Activated T-cell treated with anti-CD3 and anti-CD28 coated beads, Interleukin-2, amount 50 U/mL, for 24 hours (primary cell): Measurements from ENCODE around the gene SF3B6.
A peak's percentile ranks its signal among the peaks of the same experiment; 100 is the strongest.
"Not testable (repeated sequence)": the region's sequence is repeated elsewhere in the genome, so short reads cannot be mapped to it uniquely, and the experiment has no call there.

Experiments
- DNase-seq: peaks from one replicate; pipeline ENCODE4 v3.0.0-alpha.2; 2020
- H3K27ac Mint-ChIP-seq: 2 replicates; pipeline ENCODE4 v1.8.0; 2020; ENCODE audit warnings: mild to moderate bottlenecking, mixed read lengths
- H3K27me3 Mint-ChIP-seq: 2 replicates; pipeline ENCODE4 v1.8.0; 2020; ENCODE audit warnings: mixed read lengths
- H3K36me3 Mint-ChIP-seq: 2 replicates; pipeline ENCODE4 v1.8.0; 2020; ENCODE audit warnings: low read depth, mixed read lengths
- H3K4me1 Mint-ChIP-seq: 2 replicates; pipeline ENCODE4 v1.8.0; 2020; ENCODE audit warnings: low read depth, mixed read lengths
- H3K4me3 Mint-ChIP-seq: 2 replicates; pipeline ENCODE4 v1.8.0; 2020; ENCODE audit warnings: mild to moderate bottlenecking, moderate library complexity, mixed read lengths
- H3K9me3 Mint-ChIP-seq: 2 replicates; pipeline ENCODE4 v1.8.0; 2020; ENCODE audit warnings: mixed read lengths

SF3B6 gene

GRCh38 chr2:24105816-24106215 lies 29.7 kb upstream of the SF3B6 start:
- H3K4me3 Mint-ChIP-seq = no peak overlapping the region
- no peak for DNase-seq
- H3K9me3 Mint-ChIP-seq = peaks cover 29% of the 10 kb centered on the region
- peaks cover 2% of the 10 kb centered on the region for H3K4me1 Mint-ChIP-seq
- no peaks in the 10 kb centered on the region for H3K27me3 Mint-ChIP-seq
- H3K27ac Mint-ChIP-seq = no peak overlapping the region
- peaks cover 13% of the 10 kb centered on the region for H3K36me3 Mint-ChIP-seq

- Mint-ChIP-seq H3K9me3 (peaks cover 31% of the 10 kb centered on the region), H3K27me3 (no peaks in the 10 kb centered on the region), H3K27ac (no peak overlapping the region), H3K36me3 (peaks cover 17% of the 10 kb centered on the region), H3K4me3 (no peak overlapping the region), H3K4me1 (no peaks in the 10 kb centered on the region)
- no peak for DNase-seq
Observed at GRCh38 chr2:24104906-24105305, 28.8 kb upstream of the SF3B6 start.

- Mint-ChIP-seq H3K4me1 (no peaks in the 10 kb centered on the region), H3K27me3 (no peaks in the 10 kb centered on the region), H3K4me3 (no peak overlapping the region), H3K27ac (no peak overlapping the region), H3K36me3 (peaks cover 19% of the 10 kb centered on the region), H3K9me3 (peaks cover 28% of the 10 kb centered on the region)
- no peak for DNase-seq
Observed at GRCh38 chr2:24104110-24104650, 28.1 kb upstream of the SF3B6 start.

DNA sequence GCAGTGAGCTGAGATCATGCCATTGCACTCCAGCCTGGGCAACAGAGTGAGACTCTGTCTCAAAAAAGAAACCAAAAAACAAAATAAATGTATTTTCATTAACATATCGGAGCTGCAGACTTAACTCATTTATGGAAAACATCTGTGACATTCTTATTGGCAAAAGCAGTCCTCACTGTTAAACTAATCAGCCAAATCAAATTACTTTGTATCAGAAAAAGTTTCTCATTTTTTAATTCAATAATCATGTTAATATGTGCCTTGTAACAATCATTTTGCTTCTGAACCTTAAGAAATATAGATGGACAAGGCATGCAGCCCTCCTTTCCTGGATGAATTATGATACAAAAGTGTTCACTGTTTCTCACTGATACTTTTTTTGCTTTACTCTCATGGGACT lies 26.6 kb upstream of the SF3B6 start:
- Mint-ChIP-seq H3K9me3 (peaks cover 20% of the 10 kb centered on the region), H3K4me1 (no peaks in the 10 kb centered on the region), H3K27me3 (no peaks in the 10 kb centered on the region), H3K27ac (no peak overlapping the region), H3K4me3 (no peak overlapping the region), H3K36me3 (peaks cover 19% of the 10 kb centered on the region)
- DNase-seq = no peak

DNA sequence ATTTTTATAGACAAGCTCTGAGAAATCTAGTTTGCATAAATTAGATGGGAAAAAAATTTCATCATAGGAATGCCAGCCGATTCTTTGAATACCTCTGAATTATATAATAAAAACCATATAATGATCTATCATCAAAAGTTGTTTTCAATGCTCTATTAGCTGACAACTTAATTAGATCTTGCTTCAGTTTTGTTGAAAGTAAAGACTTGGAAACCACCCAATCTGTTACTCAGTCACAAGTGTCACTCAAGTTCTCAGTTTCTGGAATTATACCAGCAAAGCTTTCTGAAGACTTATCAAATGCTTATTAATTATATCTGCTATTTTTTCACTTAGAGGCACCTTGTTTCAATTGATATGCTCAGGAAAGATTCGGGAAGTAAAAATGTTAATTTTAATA lies 25.9 kb upstream of the SF3B6 start:
- Mint-ChIP-seq H3K36me3 (peaks cover 21% of the 10 kb centered on the region), H3K4me3 (no peak overlapping the region), H3K27ac (no peak overlapping the region), H3K9me3 (peaks cover 14% of the 10 kb centered on the region), H3K4me1 (no peaks in the 10 kb centered on the region), H3K27me3 (no peaks in the 10 kb centered on the region)
- DNase-seq = no peak

GRCh38 chr2:24100732-24101131 lies 24.6 kb upstream of the SF3B6 start:
- not testable (repeated sequence) for H3K9me3 Mint-ChIP-seq, H3K4me1 Mint-ChIP-seq, H3K4me3 Mint-ChIP-seq, H3K27ac Mint-ChIP-seq, H3K27me3 Mint-ChIP-seq, DNase-seq
- H3K36me3 Mint-ChIP-seq = peaks cover 30% of the 10 kb centered on the region

- H3K27ac Mint-ChIP-seq, H3K9me3 Mint-ChIP-seq, H3K27me3 Mint-ChIP-seq, H3K4me3 Mint-ChIP-seq, DNase-seq, H3K4me1 Mint-ChIP-seq: not testable (repeated sequence)
- H3K36me3 Mint-ChIP-seq = peaks cover 24% of the 10 kb centered on the region
Observed at GRCh38 chr2:24095171-24095677, 19.1 kb upstream of the SF3B6 start.

DNA sequence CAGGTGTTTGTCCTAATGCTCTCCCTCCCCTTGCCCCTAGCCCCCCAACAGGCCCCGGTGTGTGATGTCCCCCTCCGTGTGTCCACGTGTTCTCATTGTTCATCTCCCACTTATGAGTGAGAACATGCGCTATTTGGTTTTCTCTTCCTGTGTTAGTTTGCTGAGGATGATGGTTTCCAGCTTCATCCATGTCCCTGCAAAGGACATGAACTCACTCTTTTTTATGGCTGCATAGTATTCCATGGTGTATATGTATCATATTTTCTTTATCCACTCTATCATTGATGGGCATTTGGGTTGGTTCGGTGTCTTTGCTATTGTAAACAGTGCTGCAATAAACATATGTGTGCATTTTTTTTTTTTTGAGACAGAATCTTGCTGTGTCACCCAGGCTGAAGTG lies 17.1 kb upstream of the SF3B6 start:
- not testable (repeated sequence) for H3K27me3 Mint-ChIP-seq, H3K9me3 Mint-ChIP-seq, H3K4me3 Mint-ChIP-seq, DNase-seq, H3K27ac Mint-ChIP-seq, H3K4me1 Mint-ChIP-seq
- H3K36me3 Mint-ChIP-seq = peaks cover 22% of the 10 kb centered on the region

DNA sequence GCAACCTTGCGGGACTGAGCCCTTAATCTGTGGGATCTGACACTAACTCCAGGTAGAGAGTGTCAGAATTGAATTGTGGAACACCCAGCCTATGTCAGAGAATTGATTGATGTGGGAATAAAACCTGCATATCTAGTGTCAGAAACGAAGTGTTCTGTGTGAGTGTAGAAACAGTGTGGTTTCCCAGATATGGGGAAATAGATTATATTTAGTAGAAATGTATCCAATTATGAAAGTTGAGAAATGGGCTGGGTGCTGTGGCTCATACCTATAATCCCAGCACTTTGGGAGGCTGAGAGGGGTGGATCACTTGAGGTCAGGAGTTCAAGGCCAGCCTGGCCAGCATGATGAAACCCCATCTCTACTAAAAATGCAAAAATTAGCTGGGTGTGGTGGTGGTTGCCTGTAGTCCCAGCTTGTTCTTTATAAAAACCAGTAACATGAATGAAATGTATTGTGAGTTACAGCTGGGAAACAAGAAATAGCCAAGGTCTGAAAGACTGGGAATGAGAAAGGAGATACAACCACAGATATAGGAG lies 12.8 kb upstream of the SF3B6 start:
- DNase-seq = no peak
- Mint-ChIP-seq H3K36me3 (peaks cover 5% of the 10 kb centered on the region), H3K4me3 (no peak overlapping the region), H3K27ac (no peak overlapping the region), H3K4me1 (peaks cover 10% of the 10 kb centered on the region), H3K9me3 (no peaks in the 10 kb centered on the region), H3K27me3 (no peaks in the 10 kb centered on the region)

- Mint-ChIP-seq H3K27me3 (no peaks in the 10 kb centered on the region), H3K36me3 (peaks cover 10% of the 10 kb centered on the region), H3K27ac (no peak overlapping the region), H3K4me3 (no peak overlapping the region), H3K9me3 (no peaks in the 10 kb centered on the region), H3K4me1 (peaks cover 18% of the 10 kb centered on the region)
- no peak for DNase-seq
Observed at GRCh38 chr2:24087032-24087431, 10.9 kb upstream of the SF3B6 start.

- Mint-ChIP-seq H3K4me3 (no peak overlapping the region), H3K27me3 (no peaks in the 10 kb centered on the region), H3K36me3 (peaks cover 10% of the 10 kb centered on the region), H3K4me1 (peaks cover 18% of the 10 kb centered on the region), H3K9me3 (no peaks in the 10 kb centered on the region), H3K27ac (no peak overlapping the region)
- no peak for DNase-seq
Observed at GRCh38 chr2:24086241-24086640, 10.1 kb upstream of the SF3B6 start.

DNA sequence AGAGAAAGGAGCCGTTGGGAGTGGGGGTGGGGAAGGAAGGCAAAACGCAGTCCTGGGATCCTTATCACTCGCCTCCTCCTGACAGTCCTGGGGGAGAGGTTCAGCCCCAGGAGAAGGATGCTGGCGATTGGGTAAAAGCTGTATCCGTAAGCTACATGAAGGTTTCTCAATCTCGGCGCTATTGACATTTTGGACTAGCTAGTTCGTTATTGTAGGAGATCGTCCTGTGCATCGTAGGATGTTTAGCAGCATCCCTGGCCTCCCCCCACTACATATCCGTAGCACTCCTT lies 9.0 kb upstream of the SF3B6 start:
- H3K4me3 Mint-ChIP-seq = peak overlapping the region; percentile 84
- peaks cover 14% of the 10 kb centered on the region for H3K36me3 Mint-ChIP-seq
- DNase-seq = no peak

GRCh38 chr2:24084386-24085199 lies 8.5 kb upstream of the SF3B6 start, which contains the start of gene TP53I3:
Gene TP53I3, minus strand, starts transcription at chr2:24084834. Its CDS starts 508 bp downstream, at chr2:24084326.
- peaks cover 14% of the 10 kb centered on the region for H3K36me3 Mint-ChIP-seq
- peaks cover 18% of the 10 kb centered on the region for H3K4me1 Mint-ChIP-seq
- peak; percentile 92 for DNase-seq
- peak within 1 kb of the TSS; percentile 84 for H3K4me3 Mint-ChIP-seq
- H3K27me3 Mint-ChIP-seq = no peaks in the 10 kb centered on the region
- peak within 1 kb of the TSS; percentile 84 for H3K27ac Mint-ChIP-seq
- H3K9me3 Mint-ChIP-seq = no peaks in the 10 kb centered on the region

More for the DNA sequence above, 9.0 kb upstream of the SF3B6 start:
- Mint-ChIP-seq H3K27ac (no peak overlapping the region), H3K9me3 (no peaks in the 10 kb centered on the region), H3K4me1 (peaks cover 18% of the 10 kb centered on the region), H3K27me3 (no peaks in the 10 kb centered on the region)

GRCh38 chr2:24083567-24084385 lies 7.7 kb upstream of the SF3B6 start:
- no peaks in the 10 kb centered on the region for H3K27me3 Mint-ChIP-seq
- H3K4me1 Mint-ChIP-seq = peaks cover 18% of the 10 kb centered on the region
- DNase-seq = no peak
- H3K27ac Mint-ChIP-seq = peak overlapping the region; percentile 84
- no peaks in the 10 kb centered on the region for H3K9me3 Mint-ChIP-seq
- peak overlapping the region; percentile 84 for H3K4me3 Mint-ChIP-seq
- peaks cover 14% of the 10 kb centered on the region for H3K36me3 Mint-ChIP-seq
